HS-5 (cell line): Measurements from ENCODE around the gene KRTAP10-5.
"Not testable (repeated sequence)": the region's sequence is repeated elsewhere in the genome, so short reads cannot be mapped to it uniquely, and the experiment has no call there.

ENCODE experiments used
- DNase-seq: peaks from one replicate; pipeline ENCODE4 v3.0.0-alpha.2; 2012; ENCODE audit warnings: low read depth

Gene KRTAP10-5

DNA sequence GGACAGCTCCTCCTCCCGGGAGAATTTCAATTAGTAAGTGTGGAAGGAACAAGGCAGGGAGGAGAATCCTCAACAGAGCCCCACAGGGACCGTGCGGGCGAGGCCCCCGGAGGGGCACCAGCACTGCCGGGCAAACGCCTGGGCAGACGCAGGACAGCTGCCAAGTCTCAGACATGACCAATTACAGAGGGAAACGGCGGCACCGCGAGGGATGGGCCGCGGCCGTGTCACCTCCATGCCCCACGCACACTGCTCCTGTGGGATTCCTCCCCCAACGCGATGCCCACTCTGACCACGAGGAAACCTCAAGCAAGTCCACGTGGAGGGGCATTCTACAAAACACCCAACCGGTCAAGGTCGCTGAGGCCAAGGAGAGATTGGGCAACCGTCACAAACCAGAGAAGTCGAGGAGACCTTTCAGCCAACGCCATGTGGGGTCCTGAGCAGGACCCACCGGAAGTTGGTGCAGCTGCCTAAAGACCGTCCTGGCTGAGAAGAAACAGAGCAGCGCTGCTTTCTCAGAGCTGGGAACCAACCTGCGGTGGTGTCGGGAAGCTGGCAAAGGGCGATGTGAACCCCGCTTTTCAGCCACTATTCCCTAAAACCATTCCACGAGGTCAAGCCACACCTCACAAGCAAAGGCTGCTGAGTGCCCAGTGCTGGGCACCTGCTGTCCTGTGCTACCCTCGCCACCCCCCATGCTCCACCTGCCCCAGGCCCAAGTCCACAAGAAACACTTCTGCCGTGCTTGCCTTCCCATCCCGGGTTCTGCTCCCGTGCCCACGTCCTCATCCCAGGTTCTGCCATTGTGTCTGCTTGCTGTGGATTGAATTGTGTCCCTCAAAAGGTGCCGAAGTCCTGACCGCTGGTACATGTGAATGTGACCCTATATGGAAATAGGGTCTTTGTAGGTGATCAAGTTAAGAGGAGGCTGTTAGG lies 8.3 kb downstream of the KRTAP10-5 start:
- no peak for DNase-seq

DNA sequence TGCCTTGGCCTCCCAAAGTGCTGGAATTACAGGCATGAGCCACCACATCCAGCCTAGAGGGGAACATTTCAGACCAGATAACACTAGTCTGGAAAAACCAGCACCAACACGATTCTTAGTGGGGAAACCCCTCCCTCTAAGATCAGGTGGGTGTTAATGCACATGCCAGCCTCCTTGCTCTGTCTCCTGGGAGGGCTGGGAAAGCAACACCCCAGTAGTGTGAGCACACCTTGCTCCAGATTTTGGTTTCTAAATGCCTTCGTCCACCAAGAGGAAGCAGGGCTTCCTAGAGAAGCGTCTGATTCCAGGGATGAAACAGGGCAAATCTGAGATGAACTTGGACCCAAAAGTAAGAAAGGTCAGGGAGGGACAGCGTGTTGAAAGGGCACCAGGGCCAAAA lies 9.1 kb downstream of the KRTAP10-5 start:
- no peak for DNase-seq

DNA sequence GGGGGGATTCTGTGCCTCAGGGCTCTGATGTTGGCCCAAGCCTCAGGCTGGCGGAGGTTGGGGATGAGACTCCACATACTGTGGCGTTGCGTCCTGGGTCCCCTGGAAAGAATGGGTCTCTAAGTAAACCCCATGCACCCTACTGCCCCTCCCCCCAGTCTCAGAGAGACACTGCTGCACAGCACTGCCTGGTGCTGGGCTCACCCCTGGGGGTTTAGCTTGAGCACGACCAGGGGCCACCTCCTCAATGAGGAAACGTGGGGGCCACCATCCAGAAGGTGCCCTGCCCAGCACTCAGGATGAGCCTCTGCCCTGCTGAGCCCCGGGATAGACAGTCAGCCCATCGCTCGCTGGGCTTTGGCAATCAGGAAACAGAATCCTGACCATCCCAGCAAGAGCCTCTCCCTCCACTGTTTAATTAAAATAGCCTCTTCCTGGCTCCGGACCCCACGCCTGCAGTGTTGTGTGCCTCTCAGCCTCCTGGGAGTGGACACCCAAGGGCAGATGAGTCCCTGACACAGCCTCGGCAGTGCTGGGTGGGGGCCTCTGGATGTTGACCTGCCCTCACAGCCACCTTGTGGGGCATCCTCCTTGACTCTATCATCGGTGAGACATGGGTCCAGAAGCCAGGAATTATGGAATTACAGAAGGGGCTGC lies 10.4 kb downstream of the KRTAP10-5 start:
- no peak for DNase-seq

DNA sequence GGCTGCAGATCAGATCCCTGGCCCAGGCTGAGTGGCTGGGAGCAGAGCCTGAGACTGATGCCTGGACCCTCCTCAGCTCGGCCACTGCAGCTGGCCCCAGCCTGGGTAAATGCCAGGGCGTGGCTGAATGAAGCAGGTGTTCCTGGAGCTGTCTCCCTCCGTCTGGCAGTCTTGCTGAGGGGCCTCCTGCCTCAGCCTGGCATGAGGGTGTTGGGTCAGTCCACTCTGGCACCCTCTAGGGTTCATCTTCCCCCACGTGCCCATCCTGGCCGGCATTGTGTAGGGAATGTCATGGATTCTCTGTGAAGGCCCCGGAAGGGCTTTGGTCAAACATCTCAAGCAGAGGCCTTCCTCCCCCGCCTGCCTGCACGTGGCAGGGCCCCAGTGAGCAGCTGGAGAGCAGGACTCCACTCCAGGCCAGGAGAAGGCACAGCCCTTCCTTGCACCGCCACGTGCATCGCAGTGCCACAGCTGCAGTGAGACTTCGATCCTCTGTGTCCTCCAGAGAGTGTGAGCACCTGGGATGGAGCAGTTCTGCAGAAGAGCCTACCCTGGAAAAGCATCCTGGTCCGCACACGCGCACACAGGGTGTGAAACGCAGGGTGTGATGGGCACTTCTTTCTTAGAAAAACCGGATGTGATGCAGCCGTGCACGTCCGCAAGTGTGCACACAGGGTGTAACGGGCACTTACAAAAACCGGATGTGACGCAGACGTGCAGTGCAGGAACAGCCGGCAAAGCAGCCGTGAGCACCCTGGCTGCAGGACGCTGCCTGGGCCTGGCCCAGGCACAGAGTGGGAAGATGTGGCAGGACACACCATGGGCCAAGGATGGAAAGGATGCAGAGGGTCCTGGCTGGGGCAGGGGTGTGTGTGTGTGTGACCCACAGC lies 11.5 kb downstream of the KRTAP10-5 start:
- no peak for DNase-seq

DNA sequence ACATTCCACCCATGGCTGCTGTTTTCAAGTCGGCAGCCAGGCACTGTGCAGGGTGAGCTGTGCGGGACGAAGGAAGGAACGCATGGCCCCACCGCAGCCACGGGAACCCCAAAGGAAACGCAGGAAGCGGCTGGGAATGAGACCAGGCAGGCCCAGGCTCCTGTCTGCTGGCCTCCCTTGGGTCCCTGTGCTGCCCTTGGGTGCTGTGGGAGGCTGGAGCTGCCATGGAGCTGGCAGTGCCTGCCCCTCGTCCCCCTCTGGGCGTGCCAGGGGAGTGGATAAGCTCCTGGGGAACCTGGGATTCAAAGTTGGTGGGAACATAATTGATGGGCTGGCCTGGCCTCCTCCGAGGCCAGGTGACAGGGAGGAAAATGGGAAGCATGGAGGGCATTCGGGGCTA lies 12.1 kb downstream of the KRTAP10-5 start:
- DNase-seq, result no peak

DNA sequence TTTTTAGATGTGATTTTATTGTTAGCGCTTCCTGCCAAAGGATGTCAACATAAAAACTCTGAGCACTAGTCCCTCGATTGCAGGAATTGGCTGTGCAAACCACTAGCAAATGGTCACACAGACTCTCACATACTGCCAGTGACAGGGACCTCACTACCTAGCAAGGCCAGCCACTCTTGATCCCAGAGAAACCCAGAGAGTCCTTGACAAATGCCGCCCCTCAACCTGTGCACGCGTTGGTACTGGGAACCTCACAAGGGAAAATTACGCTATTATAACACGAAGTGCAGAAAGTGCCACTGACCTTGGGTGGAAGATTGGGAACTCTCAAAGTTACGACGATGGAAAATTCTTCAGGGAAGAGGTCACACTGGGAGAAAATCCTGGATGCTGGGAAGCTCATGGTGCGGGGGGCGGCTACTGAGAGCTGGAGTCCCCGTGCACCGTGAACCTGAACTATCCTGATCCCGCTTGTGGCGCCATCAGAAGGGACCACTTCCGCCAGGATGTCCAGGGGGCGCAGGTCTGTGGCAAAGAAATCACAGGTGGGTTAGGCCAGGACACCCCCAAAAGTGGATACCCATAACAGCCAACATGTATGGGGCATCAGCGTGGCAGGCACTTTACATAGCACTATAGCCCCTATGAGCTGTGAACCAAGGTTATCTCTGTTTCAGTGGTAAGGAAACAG lies 12.8 kb downstream of the KRTAP10-5 start:
- no peak for DNase-seq

DNA sequence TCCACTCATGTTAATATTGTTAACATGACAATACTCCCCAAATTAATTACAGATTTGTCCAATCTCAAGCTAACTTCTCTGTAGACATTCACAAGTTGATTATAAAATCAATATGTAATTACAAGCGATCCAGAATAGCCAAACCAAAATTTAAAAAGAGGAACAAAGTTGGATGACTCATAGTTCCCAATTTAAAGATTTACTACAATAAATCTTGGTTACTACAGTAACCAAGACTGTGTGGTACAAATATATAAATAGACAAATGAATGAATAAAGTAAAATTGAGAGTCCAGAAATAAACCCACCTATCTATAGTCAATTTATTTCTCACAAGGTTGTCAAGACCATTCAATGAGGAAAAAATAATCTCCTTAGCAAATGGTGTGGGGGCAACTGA lies 14.0 kb downstream of the KRTAP10-5 start:
- no peak for DNase-seq

DNA sequence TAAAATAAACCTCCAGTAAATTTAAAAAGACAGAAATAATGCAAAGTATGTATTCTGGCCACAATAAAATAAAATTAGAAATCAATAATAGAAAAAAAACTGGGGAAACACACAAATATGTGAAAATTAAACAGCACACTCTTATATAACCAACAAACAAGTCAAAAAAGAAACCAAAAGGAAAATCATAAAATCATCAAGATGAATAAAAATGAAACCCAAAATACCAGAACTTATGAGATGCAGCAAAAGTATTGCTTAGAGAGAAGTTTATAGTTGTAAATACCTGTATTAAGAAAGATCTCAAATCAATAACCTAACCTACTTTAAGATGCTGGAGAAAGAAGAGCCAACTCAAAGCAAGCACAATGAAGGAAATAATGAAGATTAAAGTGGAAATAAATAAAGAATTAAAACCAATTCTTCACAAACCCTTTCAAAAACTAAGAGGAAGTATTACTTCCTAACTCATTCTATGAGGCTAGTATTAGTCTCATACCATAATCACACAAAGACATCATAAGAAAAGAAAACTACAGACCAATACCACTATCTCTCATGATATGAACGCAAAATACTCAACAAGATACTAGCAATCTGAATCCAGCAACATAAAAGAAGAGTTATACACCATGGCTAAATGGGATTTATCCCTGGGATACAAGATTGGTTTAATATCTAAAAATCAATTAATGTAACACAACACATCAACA lies 15.4 kb downstream of the KRTAP10-5 start:
- DNase-seq, result no peak

DNA sequence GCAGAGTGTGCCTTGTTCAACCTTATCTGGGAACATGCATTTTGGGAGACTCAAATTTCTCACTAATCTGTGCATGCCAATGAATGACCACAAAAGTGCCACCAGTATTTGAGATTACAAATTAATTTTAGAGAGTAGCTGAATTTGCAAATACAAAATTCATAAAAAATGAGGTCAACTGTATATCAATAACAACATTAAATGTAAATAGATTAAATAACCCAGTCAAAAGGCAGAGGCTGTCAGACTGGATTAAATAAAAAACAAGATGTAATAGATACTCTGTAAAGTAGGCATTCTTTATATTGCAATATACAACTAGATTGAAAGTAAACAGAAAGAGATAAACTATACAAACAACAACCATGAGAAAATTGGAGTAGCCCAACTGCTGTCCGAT lies 16.3 kb downstream of the KRTAP10-5 start:
- no peak for DNase-seq

DNA sequence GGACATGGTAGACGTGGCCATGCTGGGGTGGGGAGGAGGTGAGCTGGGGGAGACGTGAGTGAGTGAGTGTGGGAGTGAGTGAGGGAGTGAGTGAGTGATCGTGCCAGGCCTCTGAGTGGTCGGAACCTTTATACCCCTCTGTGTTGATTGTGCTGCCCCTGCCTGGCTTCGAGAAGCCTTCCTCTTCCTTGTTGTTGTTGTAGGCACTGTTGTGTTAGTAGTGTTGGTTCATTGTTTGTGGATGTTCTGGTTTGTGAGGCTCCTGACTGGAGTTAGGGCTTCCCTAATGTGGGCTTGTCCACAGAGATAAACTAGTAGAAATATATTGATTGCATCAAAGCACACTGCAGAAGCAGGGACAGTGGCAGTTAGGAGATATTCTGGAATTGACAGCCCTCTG lies 21.7 kb downstream of the KRTAP10-5 start, which contains the start of gene KRTAP10-3:
KRTAP10-3 (minus strand) TSS at position 101 of the 400 bp plus-strand sequence; CDS start at position 21, 80 bp downstream.
- no peak for DNase-seq

DNA sequence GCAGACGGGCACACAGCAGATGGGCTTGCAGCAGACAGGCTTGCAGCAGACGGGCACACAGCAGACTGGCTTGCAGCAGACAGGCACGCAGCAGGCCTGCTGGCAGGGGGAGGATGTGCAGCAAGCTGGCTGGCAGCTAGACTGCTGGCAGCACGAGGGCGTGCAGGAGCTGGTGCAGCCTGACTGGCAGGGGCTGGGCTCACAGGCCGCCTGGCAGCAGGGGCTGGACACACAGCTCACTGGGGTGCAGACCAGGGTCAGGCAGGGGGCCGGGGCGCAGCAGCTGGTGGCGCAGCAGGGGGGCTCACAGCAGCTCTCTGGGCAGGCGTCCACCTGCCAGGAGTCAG lies 22.1 kb downstream of the KRTAP10-5 start:
- not testable (repeated sequence) for DNase-seq

DNA sequence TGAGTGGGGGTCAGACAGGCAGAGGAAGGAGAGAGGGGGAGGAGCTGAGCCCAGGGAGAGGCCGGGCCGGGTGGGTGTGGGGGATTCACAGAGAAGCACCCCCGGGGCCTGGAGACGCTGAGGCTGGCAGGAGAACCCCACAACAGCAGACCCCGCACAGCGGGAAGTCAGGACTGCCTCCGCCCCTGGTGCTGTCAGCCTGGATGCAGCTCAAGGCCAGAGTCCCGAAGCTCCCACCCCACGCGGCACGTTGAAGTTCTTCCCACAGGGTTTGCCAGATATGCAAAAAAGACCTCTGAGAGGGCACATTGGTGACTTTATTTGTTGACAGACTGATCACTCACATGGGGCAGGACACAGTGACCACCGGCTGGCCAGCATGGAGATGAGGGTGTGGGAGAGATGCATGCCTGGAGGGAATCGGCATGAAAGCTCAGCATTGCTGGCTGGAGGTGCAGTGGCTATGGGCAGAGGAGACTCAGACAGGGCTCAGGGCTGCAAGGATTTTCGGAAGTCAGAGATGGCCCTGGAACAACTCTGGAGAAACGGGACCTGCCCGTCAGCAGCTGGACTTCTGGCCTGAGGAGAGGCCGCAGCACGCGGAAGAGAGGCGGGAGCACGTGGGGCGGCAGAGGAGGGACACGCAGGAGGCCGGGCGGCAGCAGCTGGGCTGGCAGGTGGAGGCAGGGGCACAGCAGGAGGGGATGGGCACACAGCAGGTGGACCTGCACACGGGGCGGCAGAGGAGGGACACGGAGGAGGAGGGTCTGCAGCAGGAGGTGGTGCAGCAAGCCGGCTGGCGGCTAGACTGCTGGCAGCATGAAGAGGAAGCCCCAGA lies 22.7 kb downstream of the KRTAP10-5 start:
- DNase-seq, result no peak

DNA sequence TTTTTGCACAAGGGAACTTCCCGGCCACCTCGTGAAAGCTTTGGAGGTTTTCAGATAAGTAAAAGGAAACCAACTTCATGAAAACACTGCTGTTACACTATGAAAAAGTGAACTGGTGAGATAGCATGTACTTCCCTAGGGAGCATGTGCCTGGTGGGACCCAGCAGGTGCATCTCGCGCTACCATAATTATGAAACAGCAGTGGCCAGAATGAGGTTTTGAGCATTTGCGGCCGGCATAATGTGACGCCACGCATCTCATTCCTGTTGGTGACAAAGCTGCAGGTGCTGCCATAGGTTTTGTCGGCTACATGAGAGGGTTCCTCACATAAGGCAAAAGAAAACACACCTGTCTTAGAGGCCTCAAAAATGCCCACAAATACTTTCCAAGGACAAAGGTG lies 23.5 kb downstream of the KRTAP10-5 start:
- DNase-seq, result no peak

DNA sequence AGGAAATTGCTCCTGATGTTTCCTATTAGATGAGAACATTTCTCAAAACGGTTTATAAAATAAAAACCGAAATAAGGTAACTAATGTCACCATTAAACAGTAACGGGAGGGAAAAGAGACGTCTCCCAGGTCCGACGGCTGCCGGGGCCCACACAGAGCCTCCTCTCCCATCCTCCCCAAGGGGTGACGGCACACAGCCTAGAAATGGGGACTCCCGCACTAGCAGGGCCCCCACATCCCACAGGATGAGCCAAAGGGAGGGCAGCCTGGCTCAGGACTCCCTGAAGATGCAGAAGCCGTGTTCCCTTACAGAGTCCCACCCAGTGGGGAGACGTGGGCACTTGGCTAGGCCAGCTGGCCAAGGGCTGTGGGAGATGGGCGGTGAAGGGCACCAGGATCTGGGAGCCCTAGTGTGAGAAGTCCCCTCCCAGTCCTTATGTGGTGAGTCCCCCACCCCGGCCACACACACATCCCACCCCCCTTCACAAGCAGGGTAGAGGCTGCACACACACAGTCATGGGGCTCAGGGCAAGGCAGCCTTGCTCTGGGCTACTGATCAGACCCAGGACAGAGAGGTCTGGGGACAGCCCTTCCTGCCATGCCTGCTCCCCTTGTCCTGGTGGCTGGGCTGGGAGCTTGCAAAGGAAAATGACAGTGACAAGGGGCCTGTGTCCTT lies 25.1 kb downstream of the KRTAP10-5 start:
- no peak for DNase-seq

DNA sequence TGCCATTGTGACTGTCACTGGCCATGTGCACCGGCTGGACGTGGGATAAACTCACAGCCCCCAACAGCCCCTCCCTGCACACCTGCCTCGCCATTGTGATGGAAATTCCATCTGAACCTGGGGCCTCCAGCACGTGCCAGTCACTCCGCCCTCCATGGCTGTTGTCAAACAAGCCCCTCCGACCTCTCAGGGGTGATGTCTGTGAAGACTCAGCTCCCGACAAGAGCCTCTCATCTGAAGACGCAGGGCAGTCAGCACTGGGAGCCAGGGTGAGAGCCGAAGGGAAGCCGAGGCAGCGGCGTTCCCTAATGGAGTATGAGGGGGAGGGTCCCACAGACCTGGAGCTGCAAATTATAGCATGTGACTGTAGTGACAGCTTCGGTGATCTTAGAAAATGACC lies 27.7 kb downstream of the KRTAP10-5 start:
- DNase-seq, result no peak

DNA sequence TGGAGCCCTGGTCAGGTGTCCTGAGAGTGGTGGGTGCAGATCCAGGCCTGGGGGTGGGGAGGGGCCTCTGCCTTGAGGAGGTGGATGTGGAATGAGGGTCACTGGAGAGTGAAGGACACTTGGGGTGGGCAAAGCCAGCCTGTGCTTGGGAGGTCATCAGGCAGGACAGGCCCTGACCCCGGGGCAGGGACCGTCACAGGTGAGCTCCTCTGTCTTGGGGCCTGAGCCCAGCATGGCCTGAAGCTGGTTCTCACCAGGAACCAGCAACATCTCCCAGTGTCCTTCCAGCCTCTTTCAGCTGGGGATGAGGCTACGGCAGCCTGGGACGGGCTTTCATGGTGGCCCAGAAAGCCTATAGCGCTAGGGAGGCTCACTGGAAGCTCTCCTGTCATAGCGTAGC lies 28.3 kb downstream of the KRTAP10-5 start:
- no peak for DNase-seq

DNA sequence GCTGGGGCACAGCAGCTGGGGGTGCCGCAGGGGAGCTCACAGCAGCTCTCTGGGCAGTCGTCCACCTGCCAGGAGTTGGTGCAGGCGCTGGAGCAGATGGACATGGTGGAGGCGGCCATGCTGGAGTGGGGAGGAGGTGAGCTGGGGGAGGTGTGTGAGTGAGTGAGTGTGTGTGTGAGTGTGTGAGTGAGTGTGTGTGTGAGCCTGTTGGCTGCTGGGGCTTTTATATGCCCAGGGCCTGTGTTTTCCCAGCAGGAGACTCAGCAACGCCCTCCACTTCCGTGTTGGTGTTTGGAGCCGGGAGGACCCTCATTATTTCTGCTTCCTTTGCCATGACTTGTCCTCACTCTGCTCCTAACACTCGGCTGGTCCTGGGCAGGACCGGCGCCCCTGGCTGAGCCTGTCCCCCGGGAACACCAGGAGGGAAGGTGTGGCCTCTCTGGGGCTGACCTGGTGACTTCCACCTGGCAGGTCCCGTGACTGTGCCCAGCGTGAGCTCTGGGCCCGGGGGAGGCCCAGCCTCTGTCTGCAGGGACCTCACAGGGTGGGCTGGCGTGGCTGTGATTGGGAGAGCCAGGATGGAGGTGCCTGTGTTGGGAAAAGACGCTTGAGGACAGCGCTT lies 29.0 kb downstream of the KRTAP10-5 start, which contains the start of gene KRTAP10-2:
KRTAP10-2 (minus strand) TSS at position 166 of the 622 bp plus-strand sequence; CDS start at position 119, 47 bp downstream.
- no peak for DNase-seq

DNA sequence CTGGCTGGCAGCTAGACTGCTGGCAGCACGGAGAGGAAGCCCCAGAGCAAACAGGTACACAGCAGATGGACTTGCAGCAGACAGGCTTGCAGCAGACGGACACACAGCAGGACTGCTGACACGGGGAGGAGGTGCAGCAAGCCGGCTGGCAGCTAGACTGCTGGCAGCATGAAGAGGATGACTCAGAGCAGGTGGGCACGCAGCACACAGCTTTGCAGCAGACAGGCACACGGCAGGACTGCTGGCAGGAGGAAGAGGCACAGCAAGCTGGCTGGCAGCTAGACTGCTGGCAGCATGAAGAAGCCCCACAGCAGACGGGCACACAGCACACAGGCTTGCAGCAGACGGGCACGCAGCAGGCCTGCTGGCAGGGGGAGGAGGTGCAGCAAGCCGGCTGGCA lies 29.6 kb downstream of the KRTAP10-5 start:
- no peak for DNase-seq

DNA sequence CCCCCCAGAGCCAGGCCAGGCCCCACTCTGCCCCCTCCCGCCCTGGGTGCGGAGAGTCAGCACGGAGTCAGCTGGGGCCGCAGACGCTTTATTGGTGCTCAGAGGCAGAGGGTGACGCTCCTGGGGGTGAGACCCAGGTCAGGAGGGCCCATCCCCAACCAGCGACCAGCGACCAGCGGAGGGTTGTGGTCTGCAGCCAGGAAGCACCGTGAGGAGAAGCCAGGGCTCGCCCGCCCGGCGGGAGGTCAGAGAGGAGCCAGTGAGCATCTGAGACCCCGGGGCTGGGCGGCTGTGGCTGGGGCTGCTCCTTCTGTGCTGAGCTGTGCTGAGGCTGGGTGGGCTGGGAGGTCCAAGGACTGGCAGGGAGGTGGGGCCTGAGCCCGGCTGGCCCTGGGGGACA lies 30.1 kb downstream of the KRTAP10-5 start:
- DNase-seq, result not testable (repeated sequence)
